NB4 (cell line): ENCODE measurements around the gene MYBPC2.

ENCODE experiments used
- CTCF ChIP-seq: IDR thresholded peaks from one replicate; pipeline ENCODE4 v1.5.1; 2012; ENCODE audit warnings: low read depth, low read length
- MYC ChIP-seq: IDR thresholded peaks from 2 replicates; pipeline ENCODE4 v1.6.1; 2011; ENCODE audit warnings: low read depth, low read length
- POLR2A ChIP-seq: IDR thresholded peaks from 2 replicates; pipeline ENCODE4 v1.6.1; 2011; ENCODE audit warnings: mild to moderate bottlenecking; ENCODE audit not compliant: insufficient read length; ENCODE audit errors: extremely low read depth

- TF ChIP-seq CTCF (no peak), POLR2A (no peak), MYC (no peak)
These were observed 799 bp downstream of the MYBPC2 start for GRCh38 chr19:50433201-50434180.
